GM10847 (cell line): ENCODE results near the gene SYTL2.

Source experiments
- POLR2A ChIP-seq: IDR thresholded peaks from 2 replicates; pipeline ENCODE4 v1.6.1; 2011; ENCODE audit not compliant: insufficient read length; ENCODE audit errors: extremely low read depth

SYTL2 gene

GRCh38 chr11:85829172-85829571 is 18.2 kb upstream of the SYTL2 start:
- TF ChIP-seq POLR2A, result no peak

- TF ChIP-seq POLR2A, result no peak
Measured at GRCh38 chr11:85828640-85828978, 17.7 kb upstream of the SYTL2 start.

GRCh38 chr11:85827748-85828639 is 17.1 kb upstream of the SYTL2 start:
- no peak for TF ChIP-seq POLR2A

- TF ChIP-seq POLR2A, result no peak
Measured at GRCh38 chr11:85826116-85826855, 15.3 kb upstream of the SYTL2 start.

- TF ChIP-seq POLR2A, result no peak
Measured at GRCh38 chr11:85825616-85826015, 14.7 kb upstream of the SYTL2 start.

- no peak for TF ChIP-seq POLR2A
Measured at GRCh38 chr11:85823816-85824215, 12.9 kb upstream of the SYTL2 start.

GRCh38 chr11:85822814-85823213 is 11.9 kb upstream of the SYTL2 start:
- no peak for TF ChIP-seq POLR2A

GRCh38 chr11:85821636-85822035 is 10.7 kb upstream of the SYTL2 start:
- TF ChIP-seq POLR2A, result no peak

- TF ChIP-seq POLR2A, result no peak
Measured at GRCh38 chr11:85819441-85819840, 8.5 kb upstream of the SYTL2 start.

- no peak for TF ChIP-seq POLR2A
Measured at GRCh38 chr11:85815186-85815931, 4.4 kb upstream of the SYTL2 start.

- TF ChIP-seq POLR2A, result no peak
Measured at GRCh38 chr11:85813721-85814120, 2.8 kb upstream of the SYTL2 start.

- no peak for TF ChIP-seq POLR2A
Measured at GRCh38 chr11:85811624-85812023, 683 bp upstream of the SYTL2 start.

- no peak for TF ChIP-seq POLR2A
Measured at GRCh38 chr11:85810521-85810870, 445 bp downstream of the SYTL2 start.

GRCh38 chr11:85809863-85810262 is 1.1 kb downstream of the SYTL2 start:
- TF ChIP-seq POLR2A, result no peak

- no peak for TF ChIP-seq POLR2A
Measured at GRCh38 chr11:85809191-85809590, 1.8 kb downstream of the SYTL2 start.

GRCh38 chr11:85806876-85807275 is 4.1 kb downstream of the SYTL2 start:
- no peak for TF ChIP-seq POLR2A

- TF ChIP-seq POLR2A, result no peak
Measured at GRCh38 chr11:85806016-85806415, 4.9 kb downstream of the SYTL2 start.

- no peak for TF ChIP-seq POLR2A
Measured at GRCh38 chr11:85805387-85805786, 5.6 kb downstream of the SYTL2 start.
